AG04450 (cell line): ENCODE data around the gene GBGT1. TPM values are rescaled to one million over a fixed set of nuclear protein-coding genes. Genes with fewer than 3 reads are reported as not detected.

ENCODE experiments used
- CTCF ChIA-PET: fragments of 300-600, 350-600 bp; formaldehyde crosslinking; extraction: SDS; loops from one replicate; lab custom pipeline; 2022; ENCODE audit warnings: antibody characterized with exemption, inconsistent platforms; lab: Charles Lee
- POLR2A ChIA-PET: fragments of 350-600 bp; formaldehyde crosslinking; extraction: SDS; loops from one replicate; lab custom pipeline; 2021; ENCODE audit warnings: antibody characterized with exemption, inconsistent platforms; lab: Yijun Ruan, JAX
- DNase-seq: peaks from one replicate; pipeline ENCODE4 v3.0.0-alpha.2; 2011; ENCODE audit warnings: low read depth, low spot score
- H3K27ac ChIP-seq: one replicate; pipeline ENCODE4 v1.5.1; 2012; ENCODE audit warnings: low read depth, low read length, control low read depth
- H3K27me3 ChIP-seq: one replicate; pipeline ENCODE4 v1.6.0; 2012; ENCODE audit warnings: low read length; ENCODE audit not compliant: control insufficient read depth, insufficient read depth
- H3K4me3 ChIP-seq: 2 replicates; pipeline ENCODE4 v1.5.1; 2011; ENCODE audit warnings: mild to moderate bottlenecking, low read depth, low read length, control low read depth
- H3K9me3 ChIP-seq: 2 replicates; pipeline ENCODE4 v1.5.1; 2012; ENCODE audit warnings: low read length; ENCODE audit not compliant: control insufficient read depth, insufficient read depth
- CTCF ChIP-seq: IDR thresholded peaks from 2 replicates; pipeline ENCODE4 v1.5.1; 2011; ENCODE audit warnings: low read depth, low read length, control low read depth, inconsistent platforms
- polyA plus RNA-seq: library from polyadenylated mRNA; depleted of rRNA; stranded (reverse); fragments of >200 nt; gene quantifications from 2 replicates; pipeline ENCODE4 v1.2.3, GENCODE V29; 2011

GBGT1 gene
- polyA plus RNA-seq, 1 experiment, result 3.5 TPM

DNA sequence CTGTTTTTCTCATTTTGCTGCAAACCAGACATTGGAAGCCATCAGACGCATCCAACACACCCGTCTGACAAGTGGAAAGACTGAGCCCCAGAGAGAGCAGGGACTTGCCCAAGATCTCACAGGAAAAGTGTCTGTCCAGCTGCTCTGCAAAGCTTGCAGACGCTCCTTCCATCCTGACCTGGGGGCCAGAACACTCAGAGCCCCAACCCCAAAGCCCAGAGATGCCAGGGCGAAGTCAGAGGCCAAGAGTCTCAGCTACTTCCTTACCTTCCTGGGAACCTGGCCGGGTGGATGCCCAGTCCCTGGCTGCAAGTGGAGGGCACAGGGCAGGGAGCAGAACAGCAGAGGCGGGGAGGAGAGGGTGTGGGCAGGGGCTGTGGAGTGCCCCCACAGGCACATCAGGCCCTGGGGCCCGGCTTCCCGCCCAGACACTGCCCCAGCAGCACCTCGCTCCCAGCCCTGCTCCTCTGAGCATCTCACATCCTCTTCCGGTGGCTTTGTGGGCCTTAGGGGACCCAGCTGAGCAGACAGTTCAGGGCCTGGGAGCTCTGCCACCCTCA lies 32.9 kb downstream of the GBGT1 start:
- Histone ChIP-seq H3K9me3 (no peaks in the 10 kb centered on the region; the same call in 1 of the 2 replicates), H3K27me3 (no peaks in the 10 kb centered on the region), H3K27ac (no peak overlapping the region), H3K4me3 (no peak overlapping the region)
- ChIA-PET CTCF (interaction anchor here (0.6 to 6.6 kb wide), 4 partner anchors 13 to 101 kb away, joined by 3 to 53 read pairs (median 15); no protein-coding TSS in a partner anchor), POLR2A (no interaction called here)
- TF ChIP-seq CTCF, result no peak
- no peak for DNase-seq

DNA sequence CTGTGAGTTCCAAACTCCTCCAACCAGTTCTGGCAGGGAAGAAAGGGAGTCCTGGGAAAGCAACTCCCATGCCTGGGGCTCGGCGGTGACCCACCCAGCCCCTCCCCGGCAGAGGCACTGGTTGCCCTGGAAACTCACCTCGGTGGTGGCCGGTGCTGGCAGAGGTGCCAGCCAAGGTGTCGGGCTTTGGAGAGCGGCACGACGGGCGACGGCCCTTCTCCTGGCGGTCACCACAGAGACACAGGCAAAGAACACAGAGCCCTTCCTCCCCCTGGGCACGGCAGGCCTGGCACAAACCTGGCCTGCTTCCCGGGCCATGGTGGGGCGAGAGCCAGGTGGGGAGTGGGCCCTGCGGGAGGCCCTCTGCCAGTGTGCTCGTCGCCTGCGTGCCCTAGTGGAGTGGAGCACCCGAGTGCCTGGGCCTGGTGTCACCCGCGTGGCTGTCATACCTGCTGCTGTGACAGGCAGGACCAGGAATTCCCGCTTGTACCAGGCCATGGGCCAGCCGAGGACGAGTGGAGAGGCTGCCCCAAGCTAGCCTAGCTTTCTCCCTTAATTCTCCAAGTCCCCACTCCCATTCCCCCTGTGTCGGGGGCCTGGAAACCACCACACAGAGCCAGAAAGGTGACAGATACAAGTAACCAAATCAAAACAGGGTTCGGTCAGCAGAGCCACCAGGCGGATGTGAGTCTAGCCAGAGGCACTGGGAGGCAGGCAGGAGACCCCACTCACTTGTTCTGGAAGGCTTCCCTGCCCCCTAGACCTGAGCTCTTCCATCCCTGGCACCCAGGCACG lies 34.5 kb downstream of the GBGT1 start:
- TF ChIP-seq CTCF, result no peak
- DNase-seq, result no peak
- H3K27me3 ChIP-seq, result no peaks in the 10 kb centered on the region
- POLR2A ChIA-PET, result interaction anchor here (0.6 kb wide), 1 partner anchor 29 kb away, joined by 3 read pairs; no protein-coding TSS in a partner anchor
- CTCF ChIA-PET, result interaction anchor here (1.8 kb wide), 1 partner anchor 18 kb away, joined by 8 read pairs; no protein-coding TSS in a partner anchor
- H3K4me3 ChIP-seq, result no peak overlapping the region
- H3K27ac ChIP-seq, result no peak overlapping the region
- no peaks in the 10 kb centered on the region; the same call in 1 of the 2 replicates for H3K9me3 ChIP-seq

DNA sequence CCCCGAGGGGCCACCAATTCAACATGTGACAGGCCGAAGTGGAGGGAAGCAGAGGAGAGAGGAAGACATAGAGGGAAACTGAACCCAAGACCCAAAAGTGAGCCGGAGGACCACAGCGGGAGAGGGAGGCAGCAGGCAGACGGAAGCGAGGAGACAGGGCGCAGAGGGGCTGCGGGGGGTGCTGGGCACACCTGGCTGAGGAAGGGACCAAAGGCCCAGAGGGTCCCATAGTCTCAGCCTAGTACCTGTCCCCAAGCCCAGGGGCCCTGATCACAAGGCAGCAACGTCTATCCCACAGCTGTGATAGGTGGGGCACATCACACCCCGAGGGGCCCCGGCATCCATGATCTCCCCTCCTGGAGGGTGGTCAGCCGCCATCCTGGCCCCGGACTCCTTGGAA lies 35.6 kb downstream of the GBGT1 start:
- CTCF ChIA-PET, result interaction anchor here (1.8 kb wide), 1 partner anchor 19 kb away, joined by 8 read pairs; no protein-coding TSS in a partner anchor
- Histone ChIP-seq H3K27ac (no peak overlapping the region), H3K4me3 (no peak overlapping the region), H3K9me3 (no peaks in the 10 kb centered on the region; the same call in 1 of the 2 replicates), H3K27me3 (no peaks in the 10 kb centered on the region)
- no peak for TF ChIP-seq CTCF
- no peak for DNase-seq
- POLR2A ChIA-PET, result no interaction called here

GRCh38 chr9:133127340-133127981 lies 36.3 kb downstream of the GBGT1 start:
- Histone ChIP-seq H3K27ac (no peak overlapping the region), H3K27me3 (no peaks in the 10 kb centered on the region), H3K4me3 (no peak overlapping the region), H3K9me3 (no peaks in the 10 kb centered on the region)
- no peak for DNase-seq
- TF ChIP-seq CTCF, result no peak
- ChIA-PET CTCF (no interaction called here), POLR2A (no interaction called here)
